GM12865 (cell line): ENCODE data around the gene COL9A1.
"Not testable (repeated sequence)": the region's sequence is repeated elsewhere in the genome, so short reads cannot be mapped to it uniquely, and the experiment has no call there.

Experiments
- DNase-seq: peaks from one replicate; pipeline ENCODE4 v3.0.0; 2010; ENCODE audit warnings: low read depth
- H3K4me3 ChIP-seq: 2 replicates; pipeline ENCODE4 v1.5.1; 2011; ENCODE audit warnings: mild to moderate bottlenecking, low read depth, low read length, control low read depth
- CTCF ChIP-seq: IDR thresholded peaks from 2 replicates; pipeline ENCODE4 v1.5.1; 2011; ENCODE audit warnings: low read length, control low read depth, low read depth, inconsistent platforms; ENCODE audit not compliant: insufficient read depth; ENCODE audit errors: missing control alignments

Gene COL9A1

GRCh38 chr6:70336996-70337742, 34.3 kb upstream of the COL9A1 start:
- no peak for TF ChIP-seq CTCF
- no peak for DNase-seq
- no peak overlapping the region for H3K4me3 ChIP-seq

- TF ChIP-seq CTCF, result no peak
- DNase-seq, result no peak
- H3K4me3 ChIP-seq, result no peak overlapping the region
Observed at GRCh38 chr6:70327036-70327435, 24.2 kb upstream of the COL9A1 start.

GRCh38 chr6:70325009-70325408, 22.1 kb upstream of the COL9A1 start:
- H3K4me3 ChIP-seq, result no peak overlapping the region
- DNase-seq, result no peak
- TF ChIP-seq CTCF, result no peak

GRCh38 chr6:70317799-70318198, 14.9 kb upstream of the COL9A1 start:
- DNase-seq, H3K4me3 ChIP-seq: not testable (repeated sequence)

GRCh38 chr6:70315079-70315751, 12.3 kb upstream of the COL9A1 start:
- no peak overlapping the region for H3K4me3 ChIP-seq
- no peak for TF ChIP-seq CTCF
- no peak for DNase-seq

GRCh38 chr6:70314296-70314695, 11.4 kb upstream of the COL9A1 start:
- H3K4me3 ChIP-seq, result no peak overlapping the region
- no peak for DNase-seq
- TF ChIP-seq CTCF, result no peak

- no peak for TF ChIP-seq CTCF
- peak; percentile 51 for DNase-seq
- no peak overlapping the region for H3K4me3 ChIP-seq
Observed at GRCh38 chr6:70312165-70312745, 9.4 kb upstream of the COL9A1 start.
